Body of pancreas (tissue), 4 donors: ENCODE data around the gene SLC2A10. TPM values are rescaled to one million over a fixed set of nuclear protein-coding genes. Genes with fewer than 3 reads are reported as not detected.
A peak's percentile ranks its signal among the peaks of the same experiment; 100 is the strongest.

Source experiments
- ATAC-seq: fragments of 150-250 bp; one replicate; pipeline ENCODE4 v1.9.1; 2016
- DNase-seq, 4 donors: peaks; one replicate each; pipeline ENCODE4 v3.0.0-alpha.2; 2019
- H3K27ac ChIP-seq, 4 donors: fragments of 200-600 bp; sonication (generic); 1 replicate in 3 of 4; 2 replicates in 1 of 4; pipeline versions ENCODE4 v1.5.1 to v1.6.1; 2016 to 2019; ENCODE audit warnings: mild to moderate bottlenecking in 1 of 4, mixed read lengths in 1 of 4, moderate library complexity in 1 of 4
- H3K27me3 ChIP-seq, 2 donors: fragments of 200-600 bp; sonication (generic); one replicate each; pipeline ENCODE4 v1.6.0; 2016; ENCODE audit warnings: mild to moderate bottlenecking in 1 of 2
- H3K36me3 ChIP-seq, 2 donors: fragments of 200-600 bp; sonication (generic); replicated peaks in 1 of 2; 2 replicates each; pipeline ENCODE4 v1.5.1; 2016; ENCODE audit warnings: low read depth in 2 of 2; ENCODE audit not compliant: insufficient read depth in 1 of 2
- H3K4me1 ChIP-seq: fragments of 200-600 bp; sonication (generic); one replicate; pipeline ENCODE4 v1.6.0; 2016
- H3K4me3 ChIP-seq, 2 donors: fragments of 200-600 bp; sonication (generic); 1 replicate in 1 of 2; 2 replicates in 1 of 2; pipeline ENCODE4 v1.5.1; 2016 to 2019
- H3K9me3 ChIP-seq, 3 donors: fragments of 200-600 bp; sonication (generic); 1 replicate in 2 of 3; 2 replicates in 1 of 3; pipeline ENCODE4 v1.5.1; 2016
- CTCF ChIP-seq, 7 experiments: fragments of 450-650 bp in 4 of 7; fragments of 200-600 bp in 3 of 7; sonication (generic) in 3 of 7; IDR thresholded peaks; one replicate each; pipeline ENCODE4 v1.5.1; 2016 to 2019; ENCODE audit warnings: antibody characterized with exemption in 7 of 7
- POLR2A ChIP-seq, 3 donors: fragments of 450-650 bp; IDR thresholded peaks; one replicate each; pipeline ENCODE4 v1.6.1; 2016; ENCODE audit warnings: antibody characterized with exemption in 3 of 3, mild to moderate bottlenecking in 2 of 3
- WGBS, 2 donors: methylation state at CpG; one replicate each; pipeline ENCODE4 v1.1.5; 2017; 5-methylcytosine and 5-hydroxymethylcytosine counted together
- intact Hi-C: fragments of 100-400 bp; cut with DNase I; formaldehyde crosslinking; loops from one replicate; pipeline ENCODE4 v1.15.1; 2023
- total RNA-seq, 2 donors: library from RNA; depleted of rRNA; stranded (reverse); fragments of >200 nt; gene quantifications; one replicate each; pipeline ENCODE4 v1.1.0, GENCODE V29; 2016

Gene SLC2A10
- total RNA-seq, 2 donors from 2014 or later: 12.2 to 95.3 TPM

- DNase-seq (peak in 1 of 4 donors; percentile 33), ATAC-seq (no peak)
- Histone ChIP-seq H3K36me3 (no peaks in the 10 kb centered on the region), H3K27ac (no peak overlapping the region), H3K27me3 (no peaks in the 10 kb centered on the region), H3K4me3 (no peak overlapping the region), H3K9me3 (no peaks in the 10 kb centered on the region), H3K4me1 (no peaks in the 10 kb centered on the region)
- TF ChIP-seq CTCF (IDR thresholded peaks at IDR 0.05) (peak in 6 of 7 experiments; percentile 22 to 47 (median 38)), POLR2A (IDR thresholded peaks at IDR 0.05) (no peak)
- intact Hi-C loops: no loop called here
- 33 to 38% methylated on average over 12 of the region's 12 CpGs for WGBS, 2 donors
These were observed 9.6 kb upstream of the SLC2A10 start for GRCh38 chr20:46699651-46700359.

GRCh38 chr20:46700481-46700880 is 9.0 kb upstream of the SLC2A10 start:
- ATAC-seq (no peak), DNase-seq (no peak)
- H3K27me3 ChIP-seq: no peaks in the 10 kb centered on the region
- no peak overlapping the region for H3K27ac ChIP-seq
- no peak for TF ChIP-seq CTCF (IDR thresholded peaks at IDR 0.05)
- TF ChIP-seq POLR2A (IDR thresholded peaks at IDR 0.05): no peak
- H3K9me3 ChIP-seq: no peaks in the 10 kb centered on the region
- no peaks in the 10 kb centered on the region for H3K36me3 ChIP-seq
- intact Hi-C loops: no loop called here
- H3K4me3 ChIP-seq: no peak overlapping the region
- no peaks in the 10 kb centered on the region for H3K4me1 ChIP-seq
- WGBS, 2 donors: 83 to 92% methylated on average over 6 of the region's 6 CpGs

- DNase-seq: no peak
- no peaks in the 10 kb centered on the region for H3K36me3 ChIP-seq
- no peak overlapping the region for H3K4me3 ChIP-seq
- no peak for ATAC-seq
- H3K27me3 ChIP-seq: no peaks in the 10 kb centered on the region
- no peak overlapping the region for H3K27ac ChIP-seq
- no peaks in the 10 kb centered on the region for H3K4me1 ChIP-seq
- no peak for TF ChIP-seq CTCF (IDR thresholded peaks at IDR 0.05)
- TF ChIP-seq POLR2A (IDR thresholded peaks at IDR 0.05): no peak
- intact Hi-C loops: no loop called here
- no peaks in the 10 kb centered on the region for H3K9me3 ChIP-seq
- WGBS, 2 donors: 68 to 76% methylated on average over 2 of the region's 2 CpGs
These were observed 8.4 kb upstream of the SLC2A10 start for GRCh38 chr20:46701057-46701456.

- no peak overlapping the region for H3K27ac ChIP-seq
- no peak for DNase-seq
- H3K27me3 ChIP-seq: no peaks in the 10 kb centered on the region
- intact Hi-C loops: no loop called here
- TF ChIP-seq CTCF (IDR thresholded peaks at IDR 0.05) (no peak), POLR2A (IDR thresholded peaks at IDR 0.05) (no peak)
- WGBS, 2 donors: 57 to 60% methylated on average over 4 of the region's 4 CpGs
- ATAC-seq: no peak
- H3K4me3 ChIP-seq: no peak overlapping the region
- H3K9me3 ChIP-seq: no peaks in the 10 kb centered on the region
- no peaks in the 10 kb centered on the region for H3K4me1 ChIP-seq
- no peaks in the 10 kb centered on the region for H3K36me3 ChIP-seq
These were observed 7.9 kb upstream of the SLC2A10 start for GRCh38 chr20:46701556-46701955.

GRCh38 chr20:46701986-46702385 is 7.5 kb upstream of the SLC2A10 start:
- intact Hi-C loops: no loop called here
- Histone ChIP-seq H3K4me3 (no peak overlapping the region), H3K4me1 (no peaks in the 10 kb centered on the region), H3K36me3 (no peaks in the 10 kb centered on the region), H3K27ac (no peak overlapping the region), H3K27me3 (no peaks in the 10 kb centered on the region), H3K9me3 (no peaks in the 10 kb centered on the region)
- ATAC-seq: no peak
- WGBS, 2 donors: 80 to 88% methylated on average over 4 to 5 of the region's 5 CpGs
- TF ChIP-seq POLR2A (IDR thresholded peaks at IDR 0.05) (no peak), CTCF (IDR thresholded peaks at IDR 0.05) (no peak)
- DNase-seq: no peak
